ENCODE data around the gene PROSER3.
"Not testable (repeated sequence)": the region's sequence is repeated elsewhere in the genome, so short reads cannot be mapped to it uniquely, and the experiment has no call there.

DNA sequence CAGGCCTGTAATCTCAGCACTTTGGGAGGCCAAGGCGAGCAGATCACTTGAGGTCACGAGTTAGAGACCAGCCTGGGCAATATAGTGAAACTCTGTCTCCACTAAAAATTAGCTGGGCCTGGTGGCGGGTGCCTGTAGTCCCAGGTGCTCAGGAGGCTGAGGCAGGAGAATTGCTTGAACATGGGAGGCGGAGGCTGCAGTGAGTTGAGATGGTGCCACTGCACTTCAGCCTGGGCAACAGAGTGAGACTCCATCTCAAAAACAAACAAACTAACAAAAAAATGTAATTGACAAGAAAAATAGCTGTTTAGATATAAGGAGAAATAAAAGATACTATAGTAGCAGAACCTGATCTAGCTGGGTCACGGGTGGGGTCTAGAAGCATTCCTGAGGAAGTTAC, 14.4 kb downstream of the PROSER3 start:
- not testable (repeated sequence) for TF ChIP-seq CTCF (IDR thresholded peaks at IDR 0.05; ENCODE audit: low read depth, low read length, poor library complexity, severe bottlenecking); EZH2phosphoT487 (IDR thresholded peaks at IDR 0.05; ENCODE audit: borderline replicate concordance, low read length)
